Measurements from ENCODE around the gene PPP1R27.

The PPP1R27 gene

DNA sequence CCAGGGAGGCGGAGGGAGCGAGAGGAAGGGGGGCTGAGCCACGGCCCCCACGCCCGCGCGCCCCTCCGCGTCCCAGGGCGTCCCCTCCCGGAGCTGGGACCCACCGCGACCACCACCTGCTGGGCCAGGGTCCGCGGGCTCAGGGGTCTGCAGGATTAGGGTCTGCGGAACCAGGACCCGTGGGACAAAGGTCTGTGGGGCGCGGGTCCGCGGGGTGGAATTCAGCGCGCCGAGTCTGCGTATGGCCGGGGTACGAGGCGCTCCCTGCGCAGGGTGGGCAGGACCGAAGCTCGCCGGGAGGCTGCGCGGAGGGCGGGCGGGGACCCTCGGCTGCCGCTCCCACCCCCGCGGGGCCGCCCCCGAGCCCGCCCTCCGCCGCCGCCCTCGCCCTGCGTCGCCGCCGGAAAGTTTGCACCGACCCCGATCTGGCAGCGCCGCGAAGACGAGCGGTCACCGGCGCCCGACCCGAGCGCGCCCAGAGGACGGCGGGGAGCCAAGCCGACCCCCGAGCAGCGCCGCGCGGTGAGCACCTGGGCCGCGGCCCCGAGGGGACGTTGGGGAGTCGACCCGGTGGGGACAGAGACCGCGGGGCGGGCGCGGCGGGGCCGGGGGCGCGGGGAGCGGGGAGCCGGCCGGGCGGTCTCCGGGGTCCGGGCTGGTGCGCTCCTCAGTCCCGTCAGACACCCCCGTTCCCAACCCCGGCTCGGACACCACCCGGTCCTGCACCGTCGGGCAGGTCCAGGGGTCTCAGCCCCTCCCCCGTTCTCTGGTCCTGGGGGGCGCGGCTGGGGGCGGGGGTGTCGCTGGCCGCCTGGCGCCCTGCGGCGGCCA is 30.9 kb downstream of the PPP1R27 start, which contains the start of gene GCGR:
GCGR (plus strand) TSS at position 423 of the 831 bp plus-strand sequence. CDS start 4,869 bp downstream, outside the sequence.
- DNase-seq: no peak

DNA sequence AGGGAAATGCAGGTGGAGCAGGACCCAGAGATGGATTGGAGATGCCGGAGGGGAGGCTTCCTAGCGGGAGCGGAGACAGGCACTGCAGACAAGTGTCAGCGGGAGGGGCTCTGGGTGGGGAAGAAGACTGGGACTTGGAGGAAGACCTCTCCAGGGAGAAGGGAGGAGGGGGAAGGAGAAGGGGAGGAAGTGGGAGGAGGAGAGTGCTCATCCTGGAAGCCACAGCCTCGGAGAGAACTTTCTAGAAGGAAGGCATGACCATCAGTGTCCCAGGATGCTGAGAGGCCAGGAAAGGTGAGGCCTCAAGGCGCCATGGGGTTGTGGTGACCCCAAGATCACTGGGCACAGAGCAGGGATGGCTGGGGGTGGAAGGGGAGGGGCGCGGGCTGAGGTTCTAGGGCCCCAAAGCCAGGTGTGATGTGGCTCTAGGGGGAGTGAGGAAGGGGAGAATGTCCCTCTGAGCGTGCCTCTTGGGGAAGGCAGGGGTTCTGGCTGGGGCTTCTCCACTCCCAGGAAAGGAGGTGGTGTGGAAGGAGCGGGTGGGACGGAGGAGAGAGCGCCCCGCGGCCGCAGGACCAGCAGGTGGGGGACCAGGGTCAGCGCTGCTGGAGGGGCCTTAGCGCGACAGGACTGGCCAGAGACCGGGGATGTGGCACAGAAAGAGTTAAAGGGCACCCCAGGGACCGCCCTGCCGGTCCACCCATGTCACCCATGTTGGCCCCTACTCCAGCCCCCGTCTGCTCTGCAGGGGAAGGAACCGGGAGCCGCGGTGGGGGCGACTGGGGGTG is 31.8 kb downstream of the PPP1R27 start:
- no peak for DNase-seq

DNA sequence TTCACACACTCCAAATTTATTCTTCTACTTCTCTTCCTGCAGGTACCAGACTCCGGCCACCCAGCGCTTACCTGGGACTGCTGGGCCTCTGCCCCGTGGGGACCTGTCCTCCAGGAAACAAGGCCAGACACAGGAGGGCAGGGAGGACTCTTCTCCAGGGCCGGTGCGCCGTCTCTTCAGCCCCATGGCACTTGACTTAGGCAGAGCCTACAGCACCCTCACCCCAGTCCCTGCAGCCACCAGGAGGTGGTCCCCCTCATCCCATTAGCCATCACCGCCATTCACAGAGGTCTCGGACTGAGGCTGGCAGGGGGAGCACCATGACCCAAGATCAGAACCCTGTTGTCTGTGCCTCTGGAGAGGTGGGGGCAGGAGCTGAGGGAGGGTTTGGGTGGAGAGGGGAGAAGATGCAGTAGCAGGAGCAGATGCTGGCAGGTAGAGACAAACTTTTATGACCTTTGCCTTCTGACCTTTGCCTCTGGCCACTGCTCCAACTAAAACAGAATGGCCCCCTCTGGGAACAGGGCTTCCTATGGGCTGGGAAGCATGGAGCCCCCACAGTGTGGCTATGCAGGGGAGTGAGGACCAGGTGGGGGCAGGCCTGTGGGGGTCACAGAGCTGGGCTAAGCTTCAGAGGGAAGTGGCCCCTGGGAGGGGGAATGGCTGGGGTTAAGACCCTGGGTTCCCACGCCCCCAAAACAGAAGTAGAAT is 32.6 kb downstream of the PPP1R27 start:
- no peak for DNase-seq

DNA sequence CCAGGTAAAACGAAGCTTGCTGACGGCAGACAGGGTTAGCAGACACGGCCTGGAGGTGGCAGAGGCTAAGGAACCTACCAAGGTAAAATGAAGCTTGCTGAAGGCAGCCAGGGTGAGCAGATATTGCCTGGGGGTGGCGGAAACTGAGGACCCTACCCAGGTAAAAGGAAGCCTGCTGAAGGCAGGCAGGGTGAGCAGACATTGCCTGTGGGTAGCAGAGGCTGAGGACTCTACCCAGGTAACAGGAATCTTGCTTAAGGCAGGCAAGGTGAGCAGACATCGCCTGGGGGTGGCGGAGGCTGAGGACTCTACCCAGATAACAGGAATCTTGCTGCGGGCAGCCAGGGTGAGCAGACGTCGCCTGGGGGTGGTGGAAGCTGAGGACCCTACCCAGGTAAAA is 33.5 kb downstream of the PPP1R27 start:
- DNase-seq: no peak

DNA sequence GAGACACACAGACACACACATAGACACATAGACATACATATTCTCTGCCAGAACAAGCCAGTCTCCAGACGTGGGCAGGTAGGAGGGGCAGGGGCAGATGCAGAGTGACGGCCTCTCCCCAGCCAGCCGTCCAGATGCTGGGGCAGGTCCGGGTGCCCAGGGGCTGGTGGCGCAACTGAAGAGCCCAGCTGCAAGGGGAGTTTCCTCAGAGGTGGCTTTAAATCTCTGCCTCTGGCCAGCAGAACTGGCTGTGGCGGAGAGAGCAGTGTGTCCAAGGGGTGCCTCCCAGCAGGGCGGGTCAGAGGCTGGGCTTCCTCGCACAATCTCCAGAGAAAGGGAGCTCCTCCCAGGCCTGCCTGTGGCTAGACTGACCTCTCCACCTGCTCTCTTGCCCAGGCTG is 40.3 kb downstream of the PPP1R27 start:
- no peak for DNase-seq

DNA sequence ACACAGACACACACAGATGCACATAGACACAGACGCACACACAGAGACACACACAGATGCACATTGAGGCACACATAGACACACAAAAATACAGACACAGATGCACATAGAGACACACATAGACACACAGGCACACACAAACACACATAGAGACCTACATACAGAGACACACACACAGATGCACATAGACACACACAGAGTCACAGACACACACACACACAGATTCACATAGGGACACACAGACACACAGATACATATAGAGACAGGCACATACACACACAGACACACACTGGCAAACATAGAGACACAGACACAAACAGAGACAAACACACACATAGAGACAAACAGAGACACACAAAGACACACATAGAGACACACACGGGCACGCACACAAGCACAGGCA is 40.8 kb downstream of the PPP1R27 start:
- no peak for DNase-seq

DNA sequence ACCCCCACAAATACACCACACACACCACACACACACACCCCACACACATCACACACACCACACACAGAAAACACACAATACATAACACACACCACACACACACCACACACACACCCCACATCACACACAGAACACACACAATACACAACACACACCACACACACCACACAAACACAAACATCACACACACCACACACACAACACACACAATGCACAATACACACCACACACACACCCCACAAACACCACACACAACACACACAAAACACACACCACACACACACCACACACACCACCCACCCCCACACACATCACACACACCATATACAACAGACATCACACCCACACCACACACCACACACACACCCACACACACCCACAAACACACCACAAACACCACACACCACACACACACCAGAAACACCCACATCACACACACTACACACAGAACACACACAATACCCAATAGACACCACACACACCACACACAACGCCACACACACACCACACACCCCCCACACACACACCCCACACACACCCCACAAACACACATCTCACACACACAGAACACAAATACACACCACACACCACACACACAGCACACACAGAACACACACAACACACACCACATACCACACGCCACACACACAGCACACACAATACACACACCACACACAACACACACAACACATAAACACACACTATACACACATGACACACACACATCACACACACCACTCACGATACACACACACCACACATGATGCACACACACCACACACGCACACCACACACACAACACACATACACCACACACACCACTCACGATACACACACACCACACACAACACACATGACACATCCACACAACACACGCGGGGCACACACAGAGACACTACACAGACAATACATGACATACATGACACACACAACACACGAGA is 41.9 kb downstream of the PPP1R27 start:
- DNase-seq: no peak
